IMR-90 (cell line): Measurements from ENCODE around the gene ATP10A. TPM values are rescaled to one million over a fixed set of nuclear protein-coding genes. Genes with fewer than 3 reads are reported as not detected.

Experiments used
- ATAC-seq: fragments of 200-7000 bp; cut with Tn5 transposase; 2 replicates; pipeline ENCODE4 v1.9.1; 2020; ENCODE audit warnings: low read depth, mild to moderate bottlenecking, moderate library complexity
- BruUV-seq: library from RNA; stranded (reverse); fragments of 400-500 nt; replicated peaks from 2 replicates; lab custom pipeline; 2021; lab: Mats Ljungman, UMichigan
- CTCF ChIA-PET: fragments of 300-600 bp; formaldehyde crosslinking; extraction: SDS; loops from one replicate; lab custom pipeline; 2021; ENCODE audit warnings: antibody characterized with exemption; lab: Yijun Ruan, JAX
- POLR2A ChIA-PET: fragments of 300-600 bp; sonication (Branson Sonifier 250); formaldehyde crosslinking; loops from one replicate; lab custom pipeline; 2022; ENCODE audit warnings: antibody characterized with exemption; ENCODE audit not compliant: unreplicated experiment; lab: Charles Lee
- DNase-seq: peaks from one replicate; pipeline ENCODE4 v3.0.0; 2013
- H2AFZ ChIP-seq: replicated peaks from 2 replicates; pipeline ENCODE3; 2013; ENCODE audit warnings: low read length, mild to moderate bottlenecking; ENCODE audit not compliant: poor library complexity
- H2AK5ac ChIP-seq: 2 replicates; pipeline ENCODE4 v1.6.1; 2013; ENCODE audit warnings: low read depth, low read length, inconsistent platforms
- H2AK9ac ChIP-seq: replicated peaks from 2 replicates; pipeline ENCODE3; 2013; ENCODE audit warnings: mild to moderate bottlenecking, low read depth, low read length, moderate library complexity; ENCODE audit not compliant: poor library complexity
- H2BK120ac ChIP-seq: 2 replicates; pipeline ENCODE4 v1.6.1; 2013; ENCODE audit warnings: low read depth, low read length, inconsistent platforms
- H2BK15ac ChIP-seq: 3 replicates; pipeline ENCODE4 v1.6.1; 2013; ENCODE audit warnings: low read depth, low read length, inconsistent platforms
- H2BK20ac ChIP-seq: 2 replicates; pipeline ENCODE4 v1.6.1; 2013; ENCODE audit warnings: low read depth, mild to moderate bottlenecking, inconsistent platforms, low read length, moderate library complexity
- H2BK5ac ChIP-seq: 2 replicates; pipeline ENCODE4 v1.6.1; 2013; ENCODE audit warnings: mild to moderate bottlenecking, low read depth, low read length, inconsistent platforms; ENCODE audit not compliant: poor library complexity, severe bottlenecking
- H3K14ac ChIP-seq: replicated peaks from 2 replicates; pipeline ENCODE4 v1.6.1; 2013; ENCODE audit warnings: low read depth, low read length, inconsistent platforms
- H3K18ac ChIP-seq: 2 replicates; pipeline ENCODE4 v1.6.1; 2013; ENCODE audit warnings: low read depth, low read length, control low read depth
- H3K23ac ChIP-seq: 2 replicates; pipeline ENCODE4 v1.6.1; 2013; ENCODE audit warnings: low read depth, low read length, inconsistent platforms
- H3K27ac ChIP-seq: 2 replicates; pipeline ENCODE4 v1.5.1; 2013; ENCODE audit warnings: mild to moderate bottlenecking, control low read depth, low read length; ENCODE audit not compliant: insufficient read depth
- H3K27me3 ChIP-seq: 2 replicates; pipeline ENCODE4 v1.6.1; 2013; ENCODE audit warnings: low read length; ENCODE audit not compliant: control insufficient read depth, insufficient read depth
- H3K36me3 ChIP-seq: 2 replicates; pipeline ENCODE4 v1.6.1; 2013; ENCODE audit warnings: low read length, mixed read lengths; ENCODE audit not compliant: control insufficient read depth, insufficient read depth
- H3K4ac ChIP-seq: 2 replicates; pipeline ENCODE4 v1.6.1; 2013; ENCODE audit warnings: low read depth, low read length, inconsistent platforms
- H3K4me1 ChIP-seq: 2 replicates; pipeline ENCODE4 v1.6.1; 2013; ENCODE audit warnings: low read length, mixed read lengths; ENCODE audit not compliant: control insufficient read depth, insufficient read depth
- H3K4me2 ChIP-seq: 2 replicates; pipeline ENCODE4 v1.6.1; 2013; ENCODE audit warnings: low read depth, mild to moderate bottlenecking, control low read depth, low read length, moderate library complexity
- H3K4me3 ChIP-seq: 2 replicates; pipeline ENCODE4 v1.5.1; 2013; ENCODE audit warnings: low read depth, mild to moderate bottlenecking, control low read depth, low read length, moderate library complexity; ENCODE audit not compliant: insufficient read depth
- H3K56ac ChIP-seq: 2 replicates; pipeline ENCODE4 v1.6.1; 2013; ENCODE audit warnings: low read length, inconsistent platforms; ENCODE audit not compliant: insufficient read depth; ENCODE audit errors: extremely low read depth
- H3K79me1 ChIP-seq, 2 experiments: 2 replicates each; pipeline ENCODE4 v1.6.1; 2013; ENCODE audit warnings: low read length in 2 of 2, inconsistent platforms in 1 of 2, low read depth in 1 of 2
- H3K9ac ChIP-seq: 2 replicates; pipeline ENCODE4 v1.6.1; 2013; ENCODE audit warnings: low read depth, low read length, control low read depth
- H3K9me1 ChIP-seq: 2 replicates; pipeline ENCODE4 v1.6.1; 2013; ENCODE audit warnings: low read length, inconsistent platforms; ENCODE audit not compliant: insufficient read depth
- H3K9me3 ChIP-seq: 2 replicates; pipeline ENCODE4 v1.6.1; 2013; ENCODE audit warnings: low read length; ENCODE audit not compliant: control insufficient read depth, insufficient read depth
- H4K20me1 ChIP-seq: 2 replicates; pipeline ENCODE4 v1.6.1; 2013; ENCODE audit warnings: low read length, inconsistent platforms; ENCODE audit not compliant: insufficient read depth
- H4K5ac ChIP-seq: 2 replicates; pipeline ENCODE4 v1.6.1; 2013; ENCODE audit warnings: mild to moderate bottlenecking, low read depth, low read length, control low read depth
- H4K8ac ChIP-seq, 2 experiments: 2 replicates each; pipeline ENCODE4 v1.6.1; 2013; ENCODE audit warnings: low read depth in 2 of 2, low read length in 2 of 2, control low read depth in 1 of 2, inconsistent platforms in 1 of 2
- H4K91ac ChIP-seq: 2 replicates; pipeline ENCODE4 v1.6.1; 2013; ENCODE audit warnings: low read depth, low read length, inconsistent platforms; ENCODE audit not compliant: insufficient read depth
- BHLHE40 ChIP-seq: fragments of 150-350 bp; IDR thresholded peaks from 2 replicates; pipeline ENCODE4 v1.6.1; 2016; ENCODE audit warnings: mild to moderate bottlenecking, low read depth, low read length
- CEBPB ChIP-seq: IDR thresholded peaks from 2 replicates; pipeline ENCODE4 v1.6.1; 2012; ENCODE audit warnings: low read depth, low read length, improper control_type of control experiment
- CHD1 ChIP-seq: IDR thresholded peaks from 2 replicates; pipeline ENCODE4 v1.6.1; 2012; ENCODE audit warnings: low read depth, low read length, improper control_type of control experiment
- CTCF ChIP-seq: conservative IDR thresholded peaks from 2 replicates; pipeline ENCODE4 v1.5.1; 2012; ENCODE audit warnings: mild to moderate bottlenecking, low read depth, low read length, improper control_type of control experiment
- FOS ChIP-seq: fragments of 150-350 bp; IDR thresholded peaks from 2 replicates; pipeline ENCODE4 v1.6.1; 2016; ENCODE audit warnings: low read depth, low read length
- MAFK ChIP-seq: IDR thresholded peaks from 2 replicates; pipeline ENCODE4 v1.6.1; 2012; ENCODE audit warnings: low read depth, low read length, improper control_type of control experiment
- MAZ ChIP-seq: IDR thresholded peaks from 2 replicates; pipeline ENCODE4 v1.6.1; 2012; ENCODE audit warnings: low read depth, mild to moderate bottlenecking, low read length, improper control_type of control experiment, moderate library complexity, borderline replicate concordance
- MXI1 ChIP-seq: IDR thresholded peaks from 2 replicates; pipeline ENCODE4 v1.6.1; 2012; ENCODE audit warnings: low read depth, mild to moderate bottlenecking, low read length, moderate library complexity, borderline replicate concordance
- NFE2L2 ChIP-seq: fragments of 150-350 bp; IDR thresholded peaks from 2 replicates; pipeline ENCODE4 v1.6.1; 2016; ENCODE audit warnings: low read depth, mild to moderate bottlenecking, low read length
- POLR2A ChIP-seq: IDR thresholded peaks from 2 replicates; pipeline ENCODE4 v1.6.1; 2012; ENCODE audit warnings: mild to moderate bottlenecking, low read depth, low read length
- RAD21 ChIP-seq: IDR thresholded peaks from 2 replicates; pipeline ENCODE4 v1.6.1; 2012; ENCODE audit warnings: low read length, improper control_type of control experiment
- RCOR1 ChIP-seq: IDR thresholded peaks from 2 replicates; pipeline ENCODE4 v1.6.1; 2012; ENCODE audit warnings: mild to moderate bottlenecking, low read length, improper control_type of control experiment; ENCODE audit not compliant: insufficient replicate concordance
- RFX5 ChIP-seq: IDR thresholded peaks from 2 replicates; pipeline ENCODE4 v1.8.0; 2012; ENCODE audit warnings: low read depth, mild to moderate bottlenecking, low read length, moderate library complexity
- SMC3 ChIP-seq: fragments of 150-350 bp; IDR thresholded peaks from 2 replicates; pipeline ENCODE4 v1.6.1; 2016; ENCODE audit warnings: low read depth, mild to moderate bottlenecking, antibody characterized with exemption, low read length, moderate library complexity
- WGBS, 2 experiments: methylation state at CpG; one replicate each; pipeline versions ENCODE4 v1.1.5 to v1.1.7; 2013; ENCODE audit warnings: missing lambda C conversion rate in 2 of 2; ENCODE audit not compliant: insufficient read length in 1 of 2; ENCODE audit errors: extremely low coverage in 2 of 2; 5-methylcytosine and 5-hydroxymethylcytosine counted together
- dilution Hi-C: fragments of 300-500 bp; cut with HindIII; formaldehyde crosslinking; loops from one replicate; pipeline ENCODE4 v1.14.3; 2018; ENCODE audit warnings: low sequenced_read_pairs; ENCODE audit not compliant: unreplicated experiment
- in situ Hi-C: fragments of 300-500 bp; cut with MboI; formaldehyde crosslinking; loops from 3 replicates; pipeline ENCODE4 v1.14.3; 2019; ENCODE audit warnings: low sequenced_read_pairs, inconsistent platforms, mixed read lengths
- intact Hi-C: fragments of 100-400 bp; cut with micrococcal nuclease; formaldehyde crosslinking; loops from 2 replicates; pipeline ENCODE4 v1.10.0; 2022
- polyA plus RNA-seq, 3 experiments: library from polyadenylated mRNA; depleted of rRNA; stranded (reverse); fragments of >200 nt; gene quantifications; 2 replicates each; pipeline ENCODE4 v1.2.3, GENCODE V29; 2012; ENCODE audit warnings: low replicate concordance in 1 of 3
- total RNA-seq: library from RNA; depleted of rRNA; stranded (reverse); fragments of >200 nt; gene quantifications from 2 replicates; pipeline ENCODE4 v1.2.3, GENCODE V29; 2012
- TF ChIP-seq, protein P1 (sequence below): fragments of 150-350 bp; IDR thresholded peaks from 2 replicates; pipeline ENCODE4 v1.6.1; 2016; ENCODE audit warnings: low read depth, mild to moderate bottlenecking, low read length, moderate library complexity, borderline replicate concordance

Gene ATP10A
- total and polyA plus RNA-seq, 2 of the 4 experiments (the other 2 are of a cell fraction): 13.8 to 16.0 TPM

DNA sequence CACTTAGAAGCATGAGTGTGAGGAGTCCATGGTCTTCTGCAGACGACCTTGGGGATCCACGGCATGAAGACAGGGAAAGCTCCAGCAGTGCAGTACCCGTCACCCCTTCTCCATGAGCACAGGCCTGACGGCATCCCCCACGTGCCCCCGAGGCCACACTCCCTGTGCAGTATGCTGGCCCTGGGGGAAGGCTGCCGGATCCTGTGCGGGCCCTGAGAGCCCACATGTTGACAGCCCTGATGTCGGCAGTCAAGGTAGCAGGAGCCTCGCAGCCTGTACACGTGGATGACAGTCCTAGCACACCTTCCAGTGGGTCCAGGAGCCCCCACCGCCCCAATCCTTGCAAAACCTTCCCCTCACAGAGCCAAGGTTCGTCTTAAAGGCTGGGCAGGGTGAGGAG lies 195.3 kb downstream of the ATP10A start:
- ATAC-seq: no peak

More for the DNA sequence above, 195.3 kb downstream of the ATP10A start:
- DNase-seq: no peak
- Histone ChIP-seq H3K14ac (no peak overlapping the region), H2AFZ (no peak overlapping the region), H4K5ac (no peak overlapping the region), H3K56ac (no peak overlapping the region), H3K9me1 (peaks cover 2% of the 10 kb centered on the region; the same call in 1 of the 2 replicates), H3K27me3 (peaks cover 3% of the 10 kb centered on the region; the same call in 1 of the 2 replicates), H2BK20ac (no peak overlapping the region), H3K36me3 (no peaks in the 10 kb centered on the region), H3K9me3 (no peaks in the 10 kb centered on the region), H3K4me1 (peaks cover 2% of the 10 kb centered on the region; the same call in 1 of the 2 replicates), H3K4me2 (no peak overlapping the region), H4K91ac (no peak overlapping the region), H3K18ac (no peak overlapping the region), H2BK120ac (no peak overlapping the region), H4K8ac (no peak overlapping the region), H3K27ac (no peak overlapping the region), H3K4ac (no peak overlapping the region), H2BK15ac (no peak overlapping the region), H2AK5ac (no peak overlapping the region), H3K4me3 (no peak overlapping the region), H3K23ac (no peak overlapping the region), H2AK9ac (no peak overlapping the region), H3K79me1 (no peaks in the 10 kb centered on the region), H2BK5ac (no peak overlapping the region), H4K20me1 (no peaks in the 10 kb centered on the region), H3K9ac (no peak overlapping the region)
- in situ Hi-C loops: no loop called here
- dilution Hi-C loops: no loop called here
- CTCF ChIA-PET: no interaction called here
- POLR2A ChIA-PET: no interaction called here
- TF ChIP-seq POLR2A (no peak), FOS (no peak), MAFK (no peak), RFX5 (no peak), CEBPB (no peak), SMC3 (no peak), NFE2L2 (no peak), BHLHE40 (no peak), MAZ (no peak), CHD1 (no peak), CTCF (no peak), RCOR1 (no peak), MXI1 (no peak), RAD21 (no peak)
- TF ChIP-seq, protein P1, sequence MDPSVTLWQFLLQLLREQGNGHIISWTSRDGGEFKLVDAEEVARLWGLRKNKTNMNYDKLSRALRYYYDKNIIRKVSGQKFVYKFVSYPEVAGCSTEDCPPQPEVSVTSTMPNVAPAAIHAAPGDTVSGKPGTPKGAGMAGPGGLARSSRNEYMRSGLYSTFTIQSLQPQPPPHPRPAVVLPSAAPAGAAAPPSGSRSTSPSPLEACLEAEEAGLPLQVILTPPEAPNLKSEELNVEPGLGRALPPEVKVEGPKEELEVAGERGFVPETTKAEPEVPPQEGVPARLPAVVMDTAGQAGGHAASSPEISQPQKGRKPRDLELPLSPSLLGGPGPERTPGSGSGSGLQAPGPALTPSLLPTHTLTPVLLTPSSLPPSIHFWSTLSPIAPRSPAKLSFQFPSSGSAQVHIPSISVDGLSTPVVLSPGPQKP: no peak
- no TSS peak for BruUV-seq
- WGBS, 2 experiments: 80% methylated on average over 2 of the region's 13 CpGs; no CpG with 5 or more reads in 1 of the 2 experiments
- intact Hi-C loops: no loop called here
